Thoracic aorta (tissue), 2 donors: ENCODE results near the gene KMT2E. TPM values are rescaled to one million over a fixed set of nuclear protein-coding genes. Genes with fewer than 3 reads are reported as not detected.

ENCODE experiments used
- ATAC-seq: fragments of 150-250 bp; one replicate; pipeline ENCODE4 v1.8.0; 2017; ENCODE audit warnings: low read depth; ENCODE audit not compliant: insufficient number of reproducible peaks, low FRiP score
- DNase-seq: peaks from one replicate; pipeline ENCODE4 v3.0.0-alpha.2; 2020; ENCODE audit warnings: low spot score
- H3K27ac ChIP-seq, 2 donors: fragments of 200-600 bp; sonication (generic); 1 replicate in 1 of 2; 2 replicates in 1 of 2; pipeline ENCODE4 v1.5.1; 2016; ENCODE audit warnings: mild to moderate bottlenecking in 2 of 2, moderate library complexity in 2 of 2
- H3K27me3 ChIP-seq: fragments of 200-600 bp; sonication (generic); replicated peaks from 2 replicates; pipeline ENCODE4 v1.6.0; 2016; ENCODE audit warnings: mild to moderate bottlenecking; ENCODE audit not compliant: insufficient read depth
- H3K36me3 ChIP-seq: fragments of 200-600 bp; sonication (generic); one replicate; pipeline ENCODE4 v1.5.1; 2016
- H3K4me1 ChIP-seq, 2 donors: fragments of 200-600 bp; sonication (generic); 1 replicate in 1 of 2; 2 replicates in 1 of 2; pipeline versions ENCODE4 v1.5.1 to v1.6.0; 2016; ENCODE audit warnings: low read depth in 2 of 2, mild to moderate bottlenecking in 1 of 2; ENCODE audit not compliant: control insufficient read depth in 1 of 2
- H3K4me3 ChIP-seq: fragments of 200-600 bp; sonication (generic); 2 replicates; pipeline ENCODE4 v1.5.1; 2016; ENCODE audit warnings: mild to moderate bottlenecking
- H3K9me3 ChIP-seq: fragments of 200-600 bp; sonication (generic); 2 replicates; pipeline ENCODE4 v1.5.1; 2016
- total RNA-seq, 2 donors: library from RNA; depleted of rRNA; stranded (reverse); fragments of >200 nt; gene quantifications; one replicate each; pipeline versions ENCODE4 v1.1.0 to v1.2.3, GENCODE V29; 2016
- TF ChIP-seq, protein P1 (sequence below): fragments of 200-600 bp; sonication (generic); IDR thresholded peaks from one replicate; pipeline ENCODE4 v1.5.1; 2019; ENCODE audit warnings: antibody characterized with exemption

KMT2E gene, protein sequence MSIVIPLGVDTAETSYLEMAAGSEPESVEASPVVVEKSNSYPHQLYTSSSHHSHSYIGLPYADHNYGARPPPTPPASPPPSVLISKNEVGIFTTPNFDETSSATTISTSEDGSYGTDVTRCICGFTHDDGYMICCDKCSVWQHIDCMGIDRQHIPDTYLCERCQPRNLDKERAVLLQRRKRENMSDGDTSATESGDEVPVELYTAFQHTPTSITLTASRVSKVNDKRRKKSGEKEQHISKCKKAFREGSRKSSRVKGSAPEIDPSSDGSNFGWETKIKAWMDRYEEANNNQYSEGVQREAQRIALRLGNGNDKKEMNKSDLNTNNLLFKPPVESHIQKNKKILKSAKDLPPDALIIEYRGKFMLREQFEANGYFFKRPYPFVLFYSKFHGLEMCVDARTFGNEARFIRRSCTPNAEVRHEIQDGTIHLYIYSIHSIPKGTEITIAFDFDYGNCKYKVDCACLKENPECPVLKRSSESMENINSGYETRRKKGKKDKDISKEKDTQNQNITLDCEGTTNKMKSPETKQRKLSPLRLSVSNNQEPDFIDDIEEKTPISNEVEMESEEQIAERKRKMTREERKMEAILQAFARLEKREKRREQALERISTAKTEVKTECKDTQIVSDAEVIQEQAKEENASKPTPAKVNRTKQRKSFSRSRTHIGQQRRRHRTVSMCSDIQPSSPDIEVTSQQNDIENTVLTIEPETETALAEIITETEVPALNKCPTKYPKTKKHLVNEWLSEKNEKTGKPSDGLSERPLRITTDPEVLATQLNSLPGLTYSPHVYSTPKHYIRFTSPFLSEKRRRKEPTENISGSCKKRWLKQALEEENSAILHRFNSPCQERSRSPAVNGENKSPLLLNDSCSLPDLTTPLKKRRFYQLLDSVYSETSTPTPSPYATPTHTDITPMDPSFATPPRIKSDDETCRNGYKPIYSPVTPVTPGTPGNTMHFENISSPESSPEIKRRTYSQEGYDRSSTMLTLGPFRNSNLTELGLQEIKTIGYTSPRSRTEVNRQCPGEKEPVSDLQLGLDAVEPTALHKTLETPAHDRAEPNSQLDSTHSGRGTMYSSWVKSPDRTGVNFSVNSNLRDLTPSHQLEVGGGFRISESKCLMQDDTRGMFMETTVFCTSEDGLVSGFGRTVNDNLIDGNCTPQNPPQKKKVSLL (N-terminal part only)
- total RNA-seq: 100 to 1,000 TPM; 139 to 140 TPM

DNA sequence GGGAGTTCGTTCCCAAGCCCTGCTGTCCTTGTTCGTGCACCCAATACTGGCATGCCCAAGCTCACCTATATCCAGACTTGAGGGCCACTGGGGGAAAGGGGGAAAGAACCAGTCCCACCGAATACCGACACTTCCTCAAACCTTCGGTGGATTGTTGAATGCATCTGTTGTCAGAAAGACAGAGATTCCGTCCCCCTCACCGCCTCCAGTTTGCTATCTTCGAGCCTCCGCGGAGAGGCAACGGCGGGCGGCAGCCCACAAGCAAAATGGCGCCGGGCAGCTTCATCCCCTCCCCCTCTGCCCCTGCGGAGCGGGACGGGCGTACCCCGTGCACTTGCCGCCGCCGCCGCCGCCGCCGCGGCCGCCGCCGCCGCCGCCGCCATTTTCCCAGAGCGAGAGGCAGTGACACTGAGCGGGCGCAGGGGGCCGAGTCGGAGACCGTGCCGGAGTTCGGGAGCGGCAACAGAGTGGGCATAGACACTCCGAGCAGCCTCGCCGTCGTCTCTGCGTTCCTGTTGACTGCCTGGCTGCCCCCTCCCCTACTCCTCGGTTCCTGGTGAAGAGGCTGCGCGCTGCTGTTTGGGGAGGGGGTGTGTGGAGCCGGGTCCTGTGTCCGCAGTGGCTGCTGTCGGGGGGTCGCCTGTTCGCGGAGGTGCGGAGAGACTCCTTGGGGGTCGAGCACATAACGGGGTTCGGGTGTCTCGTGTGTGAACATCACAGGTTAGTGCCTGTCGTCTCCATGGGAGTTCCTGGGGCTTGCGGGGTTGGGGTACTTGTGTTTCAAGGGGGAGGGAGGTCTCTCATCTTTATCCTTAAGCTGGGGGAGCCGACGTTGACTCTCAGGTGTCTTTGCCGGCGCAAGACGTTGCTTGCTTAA, at the start of gene KMT2E:
TSS of gene KMT2E (plus strand) at position 390 of the 877 bp plus-strand sequence. CDS start 26,748 bp downstream, outside the sequence.
- Histone ChIP-seq H3K36me3 (no peaks in the 10 kb centered on the region), H3K27me3 (no peaks in the 10 kb centered on the region), H3K9me3 (no peaks in the 10 kb centered on the region), H3K4me1 (peaks cover 21 to 26% of the 10 kb centered on the region in 2 donors), H3K27ac (peak within 1 kb of the TSS; percentile 99 to 100), H3K4me3 (peak within 1 kb of the TSS; percentile 99)
- TF ChIP-seq, protein P1, sequence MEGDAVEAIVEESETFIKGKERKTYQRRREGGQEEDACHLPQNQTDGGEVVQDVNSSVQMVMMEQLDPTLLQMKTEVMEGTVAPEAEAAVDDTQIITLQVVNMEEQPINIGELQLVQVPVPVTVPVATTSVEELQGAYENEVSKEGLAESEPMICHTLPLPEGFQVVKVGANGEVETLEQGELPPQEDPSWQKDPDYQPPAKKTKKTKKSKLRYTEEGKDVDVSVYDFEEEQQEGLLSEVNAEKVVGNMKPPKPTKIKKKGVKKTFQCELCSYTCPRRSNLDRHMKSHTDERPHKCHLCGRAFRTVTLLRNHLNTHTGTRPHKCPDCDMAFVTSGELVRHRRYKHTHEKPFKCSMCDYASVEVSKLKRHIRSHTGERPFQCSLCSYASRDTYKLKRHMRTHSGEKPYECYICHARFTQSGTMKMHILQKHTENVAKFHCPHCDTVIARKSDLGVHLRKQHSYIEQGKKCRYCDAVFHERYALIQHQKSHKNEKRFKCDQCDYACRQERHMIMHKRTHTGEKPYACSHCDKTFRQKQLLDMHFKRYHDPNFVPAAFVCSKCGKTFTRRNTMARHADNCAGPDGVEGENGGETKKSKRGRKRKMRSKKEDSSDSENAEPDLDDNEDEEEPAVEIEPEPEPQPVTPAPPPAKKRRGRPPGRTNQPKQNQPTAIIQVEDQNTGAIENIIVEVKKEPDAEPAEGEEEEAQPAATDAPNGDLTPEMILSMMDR: no peak
- peak; percentile 56 for DNase-seq
- ATAC-seq: peak; percentile 45

DNA sequence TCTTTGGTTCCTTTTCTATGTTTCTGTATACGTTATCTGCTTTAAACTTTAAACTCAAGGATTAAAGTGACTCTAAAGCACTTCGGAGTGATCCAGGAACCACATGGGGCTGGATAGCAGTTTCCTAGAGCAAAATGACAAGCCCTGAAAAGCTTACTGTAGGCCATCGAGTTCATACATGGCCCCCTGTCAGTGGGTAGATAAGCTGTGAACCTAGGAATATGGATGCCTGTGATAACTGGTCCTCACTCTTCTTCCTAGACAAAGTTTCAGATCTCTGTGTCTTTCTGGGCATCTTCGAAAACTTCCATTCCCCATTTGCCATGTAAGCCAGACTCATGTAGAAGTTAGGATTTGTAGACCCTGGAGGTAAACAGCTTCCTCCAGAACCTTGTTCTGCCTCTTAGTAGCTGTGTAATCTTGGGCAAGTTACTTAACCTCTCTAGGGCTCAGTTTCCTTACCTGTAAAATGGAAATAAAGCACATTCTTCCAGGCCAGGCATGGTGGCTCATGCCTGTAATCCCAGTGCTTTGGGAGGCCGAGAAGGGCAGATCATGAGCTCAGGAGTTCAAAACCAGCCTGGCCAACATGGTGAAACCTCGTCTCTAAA, 49.3 kb upstream of the KMT2E start:
- Histone ChIP-seq H3K4me3 (no peak overlapping the region), H3K27ac (peak overlapping the region; percentile 53 to 63), H3K9me3 (no peaks in the 10 kb centered on the region), H3K36me3 (no peaks in the 10 kb centered on the region), H3K27me3 (no peaks in the 10 kb centered on the region), H3K4me1 (peaks cover 32 to 78% of the 10 kb centered on the region in 2 donors)
- ATAC-seq (no peak), DNase-seq (no peak)
- TF ChIP-seq, protein P1: no peak

DNA sequence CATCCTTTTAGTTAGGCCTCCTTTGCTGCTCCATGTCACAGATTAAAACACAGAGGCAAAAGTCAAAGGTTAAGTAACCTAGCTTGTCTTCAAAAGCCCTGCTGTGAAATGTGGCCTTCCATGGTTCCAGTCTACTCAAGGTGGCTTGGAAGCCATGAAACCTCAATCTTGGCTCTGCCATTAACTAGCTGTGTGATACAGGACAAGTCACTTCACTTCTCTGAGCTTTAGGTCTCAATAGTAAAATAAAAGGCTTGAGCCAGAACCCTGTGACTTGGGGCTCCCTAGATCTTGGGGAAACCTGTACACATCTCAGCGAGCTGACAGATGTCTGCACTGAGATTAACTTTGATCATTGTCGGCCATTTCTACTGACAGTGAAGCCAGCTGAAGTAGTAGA, 48.0 kb upstream of the KMT2E start:
- Histone ChIP-seq H3K4me1 (peaks cover 29 to 83% of the 10 kb centered on the region in 2 donors), H3K36me3 (no peaks in the 10 kb centered on the region), H3K27ac (no peak overlapping the region), H3K9me3 (no peaks in the 10 kb centered on the region), H3K4me3 (no peak overlapping the region), H3K27me3 (no peaks in the 10 kb centered on the region)
- DNase-seq (no peak), ATAC-seq (no peak)
- TF ChIP-seq, protein P1: no peak

DNA sequence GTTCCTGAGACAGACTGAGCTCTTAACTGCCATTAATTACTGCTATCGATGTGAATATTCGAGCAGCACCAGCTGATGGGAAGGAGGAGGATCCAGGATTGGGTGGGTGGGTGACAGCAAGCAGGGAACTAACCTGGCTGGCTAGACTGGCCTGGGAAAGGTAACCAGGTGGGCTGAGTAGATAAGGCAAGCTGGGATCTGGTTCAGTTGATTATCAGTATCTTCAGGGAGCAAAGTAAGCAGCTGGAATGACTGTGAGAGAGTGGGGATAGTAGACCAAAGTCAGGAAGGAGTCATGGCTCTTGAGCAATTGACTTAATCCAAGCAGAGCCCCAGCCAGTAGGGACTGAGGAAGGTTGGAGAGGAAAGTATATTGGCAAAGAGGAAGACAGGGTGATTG, 46.9 kb upstream of the KMT2E start:
- TF ChIP-seq, protein P1: no peak
- no peak for ATAC-seq
- Histone ChIP-seq H3K9me3 (no peaks in the 10 kb centered on the region), H3K36me3 (no peaks in the 10 kb centered on the region), H3K27me3 (no peaks in the 10 kb centered on the region), H3K27ac (peak overlapping the region; percentile 6 to 41), H3K4me1 (peaks cover 36 to 83% of the 10 kb centered on the region in 2 donors), H3K4me3 (no peak overlapping the region)
- no peak for DNase-seq
